Mucosa of descending colon (tissue), 3 donors: Measurements from ENCODE around the gene UPF3A. TPM values are rescaled to one million over a fixed set of nuclear protein-coding genes. Genes with fewer than 3 reads are reported as not detected.
"Not testable (repeated sequence)": the region's sequence is repeated elsewhere in the genome, so short reads cannot be mapped to it uniquely, and the experiment has no call there.

ENCODE experiments used
- ATAC-seq: fragments of 200-7000 bp; cut with Tn5 transposase; one replicate; pipeline ENCODE4 v1.9.1; 2020; ENCODE audit warnings: mild to moderate bottlenecking, moderate library complexity
- DNase-seq, 3 donors: peaks; one replicate each; pipeline ENCODE4 v3.0.0-alpha.2; 2020
- H3K36me3 ChIP-seq: fragments of 200-600 bp; one replicate; pipeline ENCODE4 v1.8.0; 2021; ENCODE audit warnings: low read depth, mild to moderate bottlenecking
- H3K4me1 ChIP-seq: fragments of 200-600 bp; one replicate; pipeline ENCODE4 v1.8.0; 2021; ENCODE audit warnings: low read depth, mild to moderate bottlenecking
- H3K4me3 ChIP-seq: fragments of 200-600 bp; one replicate; pipeline ENCODE4 v1.8.0; 2021; ENCODE audit warnings: mild to moderate bottlenecking
- H3K9me3 ChIP-seq: fragments of 200-600 bp; one replicate; pipeline ENCODE4 v1.8.0; 2021; ENCODE audit warnings: mild to moderate bottlenecking
- intact Hi-C, 2 donors: fragments of 100-400 bp; cut with DNase I in 1 of 2; cut with micrococcal nuclease in 1 of 2; formaldehyde crosslinking; loops; one replicate each; pipeline versions ENCODE4 v1.11.0 to v1.11.1; 2022; cut with DNase I, micrococcal nuclease
- microRNA-seq: library from miRNA; unstranded; fragments of <30 nt; microRNA quantifications from one replicate; pipeline ENCODE4, GENCODE V29; 2019
- total RNA-seq, 3 donors: library from RNA; stranded (reverse); fragmentation: NEBNext Ultra II Directional in 2 of 3; extraction: Animal tissue kit (Norgen Biotek cat#: 25700) in 2 of 3; gene quantifications; one replicate each; pipeline versions ENCODE4 v1.2.1 to v1.2.4, GENCODE V29; 2021 to 2023
- TF ChIP-seq, protein P1 (sequence below): fragments of 200-600 bp; IDR thresholded peaks from one replicate; pipeline ENCODE4 v1.8.0; 2022; ENCODE audit warnings: antibody characterized with exemption, mild to moderate bottlenecking
- donor health status: DM: no; HTN: no; CAD: no; lungs with moderate emphysema.
- donor health status: DM: no; HTN: no; CAD: no.
- donor health status: DM: no; HTN: yes; CAD: no.

Gene UPF3A
- total RNA-seq, 3 donors from 2014 or later = 35.6 to 41.6 (median 41.0) TPM

DNA sequence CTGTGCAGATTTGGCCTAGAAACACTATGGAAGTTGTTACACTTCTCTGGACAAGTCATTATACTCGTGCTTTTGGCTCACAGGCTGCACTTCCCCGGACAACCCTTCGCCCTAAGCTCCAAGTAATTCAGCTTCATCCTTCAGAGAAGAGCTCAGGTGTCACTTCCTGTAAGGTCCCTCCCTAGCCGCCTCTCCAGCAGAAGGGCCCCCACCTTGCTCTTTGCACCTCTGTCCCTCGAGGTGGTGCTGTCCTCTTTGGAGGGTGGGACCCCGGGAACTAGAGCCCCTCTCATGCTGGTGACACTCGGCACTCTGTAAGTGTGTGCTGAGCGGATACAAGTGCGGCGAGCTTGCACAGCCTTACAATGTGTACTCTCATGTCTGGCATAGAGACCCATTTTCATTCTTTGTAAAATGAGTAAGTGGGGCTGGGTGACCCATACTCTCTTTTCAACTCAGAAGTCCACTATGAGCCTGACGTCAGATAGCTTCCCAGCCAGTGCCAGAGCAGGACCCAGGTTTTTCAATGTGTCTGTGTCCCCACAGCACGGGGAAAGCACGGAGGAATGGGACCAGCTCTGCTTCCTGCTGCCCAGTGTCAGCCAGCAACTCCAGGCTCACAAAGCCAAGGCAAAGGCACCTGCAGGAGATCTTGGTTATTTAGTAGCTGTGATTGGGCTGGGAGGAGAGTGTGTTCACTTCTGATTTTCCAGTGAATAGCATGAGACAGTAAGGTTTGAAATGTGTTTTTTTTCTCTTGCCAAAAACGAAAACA lies 59.8 kb downstream of the UPF3A start:
- H3K9me3 ChIP-seq = no peaks in the 10 kb centered on the region
- ATAC-seq (no peak), DNase-seq (no peak)
- no peaks in the 10 kb centered on the region for H3K4me1 ChIP-seq
- H3K4me3 ChIP-seq = no peak overlapping the region
- intact Hi-C loops = no loop called here
- TF ChIP-seq, protein P1, sequence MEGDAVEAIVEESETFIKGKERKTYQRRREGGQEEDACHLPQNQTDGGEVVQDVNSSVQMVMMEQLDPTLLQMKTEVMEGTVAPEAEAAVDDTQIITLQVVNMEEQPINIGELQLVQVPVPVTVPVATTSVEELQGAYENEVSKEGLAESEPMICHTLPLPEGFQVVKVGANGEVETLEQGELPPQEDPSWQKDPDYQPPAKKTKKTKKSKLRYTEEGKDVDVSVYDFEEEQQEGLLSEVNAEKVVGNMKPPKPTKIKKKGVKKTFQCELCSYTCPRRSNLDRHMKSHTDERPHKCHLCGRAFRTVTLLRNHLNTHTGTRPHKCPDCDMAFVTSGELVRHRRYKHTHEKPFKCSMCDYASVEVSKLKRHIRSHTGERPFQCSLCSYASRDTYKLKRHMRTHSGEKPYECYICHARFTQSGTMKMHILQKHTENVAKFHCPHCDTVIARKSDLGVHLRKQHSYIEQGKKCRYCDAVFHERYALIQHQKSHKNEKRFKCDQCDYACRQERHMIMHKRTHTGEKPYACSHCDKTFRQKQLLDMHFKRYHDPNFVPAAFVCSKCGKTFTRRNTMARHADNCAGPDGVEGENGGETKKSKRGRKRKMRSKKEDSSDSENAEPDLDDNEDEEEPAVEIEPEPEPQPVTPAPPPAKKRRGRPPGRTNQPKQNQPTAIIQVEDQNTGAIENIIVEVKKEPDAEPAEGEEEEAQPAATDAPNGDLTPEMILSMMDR = no peak
- H3K36me3 ChIP-seq = no peaks in the 10 kb centered on the region

DNA sequence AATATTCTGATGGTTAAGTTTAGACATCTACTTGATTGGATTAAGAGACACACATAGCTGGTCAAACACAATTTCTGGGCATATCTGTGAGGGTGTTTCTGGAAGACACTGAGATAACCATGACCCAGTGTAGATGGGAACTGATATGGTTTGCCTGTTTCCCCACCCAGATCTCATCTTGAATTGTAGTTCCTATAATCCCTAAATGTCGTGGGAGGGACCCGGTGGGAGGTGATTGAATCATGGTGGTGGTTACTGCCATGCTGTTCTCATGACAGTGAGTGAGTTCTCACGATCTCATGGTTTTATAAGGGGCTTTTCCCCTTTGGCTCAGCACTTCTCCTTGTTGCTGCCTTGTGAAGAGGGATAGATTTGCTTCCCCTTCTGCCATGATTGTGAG lies 65.9 kb downstream of the UPF3A start:
- H3K9me3 ChIP-seq, DNase-seq, ATAC-seq, H3K4me1 ChIP-seq, H3K36me3 ChIP-seq, H3K4me3 ChIP-seq, intact Hi-C loops: not testable (repeated sequence)

DNA sequence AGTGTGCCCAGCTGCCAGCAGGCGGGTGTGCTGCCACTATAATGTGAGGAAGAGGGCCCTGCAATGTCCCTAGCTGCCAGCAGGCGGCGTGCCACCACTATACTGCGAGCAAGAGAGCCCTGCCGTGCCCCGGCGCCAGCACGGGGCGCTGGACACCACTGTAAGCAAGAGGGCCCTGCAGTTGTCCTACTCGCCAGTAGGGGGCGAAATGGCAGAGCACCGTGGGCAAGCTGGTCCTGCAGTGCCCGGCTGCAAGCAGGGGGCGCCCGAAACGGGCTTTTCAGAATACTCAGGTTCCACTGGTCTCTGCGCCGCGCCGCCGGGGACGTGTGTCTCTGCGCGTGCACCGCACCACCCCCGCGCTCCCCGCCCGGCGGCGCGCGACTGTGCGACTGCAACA lies 71.4 kb downstream of the UPF3A start:
- DNase-seq = peak in 1 of 3 donors; percentile 65
- ATAC-seq, H3K4me3 ChIP-seq, H3K36me3 ChIP-seq, H3K9me3 ChIP-seq, H3K4me1 ChIP-seq, intact Hi-C loops: not testable (repeated sequence)

DNA sequence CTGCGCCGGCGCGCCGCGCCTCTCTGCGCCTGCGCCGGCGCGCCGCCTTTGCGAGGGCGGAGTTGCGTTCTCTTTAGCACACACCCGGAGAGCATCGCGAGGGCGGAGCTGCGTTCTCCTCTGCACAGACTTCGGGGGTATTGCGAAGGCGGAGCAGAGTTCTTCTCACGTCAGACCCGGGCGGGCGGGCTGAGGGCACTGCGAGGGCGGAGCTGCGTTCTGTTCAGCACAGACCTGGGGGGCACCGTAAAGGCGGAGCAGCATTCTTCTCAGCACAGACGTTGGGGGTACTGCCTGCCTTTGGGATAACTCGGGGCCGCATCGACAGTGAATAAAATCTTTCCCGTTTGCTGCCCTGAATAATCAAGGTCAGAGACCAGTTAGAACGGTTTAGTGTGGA lies 72.0 kb downstream of the UPF3A start:
- H3K9me3 ChIP-seq, H3K4me1 ChIP-seq, H3K36me3 ChIP-seq, ATAC-seq, H3K4me3 ChIP-seq, intact Hi-C loops, DNase-seq: not testable (repeated sequence)

Small RNA genes lying within 50 kb of the gene (microRNA-seq; reads per million reads assigned to microRNA genes)
- gene MIR4502 (not detected), gene MIR548AR (not detected)

Other genes with a start within 250 kb of the UPF3A start
- 10 to 100 TPM in 1 of 3 donors, 1 to 10 TPM in 2; 7.9 to 19.0 (median 8.4) TPM for gene RASA3, start 149.0 kb upstream of the UPF3A start, total RNA-seq
- not detected for gene CFAP97D2, start 102.3 kb upstream of the UPF3A start, total RNA-seq
- 10 to 100 TPM; 43.8 to 53.3 (median 50.3) TPM for gene CDC16, start 46.7 kb upstream of the UPF3A start, total RNA-seq
- gene CHAMP1, start 32.9 kb downstream of the UPF3A start, total RNA-seq = 10 to 100 TPM; 16.1 to 17.8 (median 16.7) TPM